BE2C (cell line): ENCODE results near the gene HTR7.

Source experiments
- DNase-seq: peaks from one replicate; pipeline ENCODE4 v3.0.0-alpha.2; 2020
- H3K27me3 ChIP-seq: fragments of 250-450 bp; sonication (Bioruptor Pico); 2 replicates; pipeline ENCODE4 v1.5.1; 2020; ENCODE audit warnings: mild to moderate bottlenecking
- H3K36me3 ChIP-seq: fragments of 250-450 bp; sonication (Bioruptor Pico); 2 replicates; pipeline ENCODE4 v1.5.1; 2020; ENCODE audit warnings: mild to moderate bottlenecking
- H3K4me1 ChIP-seq: fragments of 250-450 bp; sonication (Bioruptor Pico); 2 replicates; pipeline ENCODE4 v1.5.1; 2020
- H3K4me3 ChIP-seq: 2 replicates; pipeline ENCODE4 v1.5.1; 2011; ENCODE audit warnings: low read depth, low read length
- H3K9me3 ChIP-seq: fragments of 250-450 bp; sonication (Bioruptor Pico); 2 replicates; pipeline ENCODE4 v1.5.1; 2020
- TF ChIP-seq, protein P1 (sequence below): IDR thresholded peaks from 2 replicates; pipeline ENCODE4 v1.5.1; 2012; ENCODE audit warnings: mild to moderate bottlenecking, low read depth, low read length

The HTR7 gene

DNA sequence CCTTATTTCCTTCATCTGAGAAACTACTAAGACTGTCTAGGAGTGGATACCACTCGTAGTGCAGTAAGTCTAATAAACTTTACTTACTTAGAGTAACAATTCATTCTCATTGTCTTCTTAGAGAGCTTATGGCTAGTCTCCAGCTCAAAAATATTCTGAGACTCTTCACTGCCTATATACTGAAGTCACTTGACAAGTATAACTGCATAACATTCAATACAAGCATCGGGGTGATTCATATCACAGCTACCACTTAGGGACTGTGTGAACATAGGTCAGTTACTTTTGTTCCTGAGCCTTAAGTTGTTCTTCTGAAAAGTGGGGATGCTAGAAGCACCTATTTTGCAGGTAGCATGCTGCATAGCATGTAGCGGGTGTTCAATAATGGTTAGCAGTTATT, 111.0 kb downstream of the HTR7 start:
- TF ChIP-seq, protein P1, sequence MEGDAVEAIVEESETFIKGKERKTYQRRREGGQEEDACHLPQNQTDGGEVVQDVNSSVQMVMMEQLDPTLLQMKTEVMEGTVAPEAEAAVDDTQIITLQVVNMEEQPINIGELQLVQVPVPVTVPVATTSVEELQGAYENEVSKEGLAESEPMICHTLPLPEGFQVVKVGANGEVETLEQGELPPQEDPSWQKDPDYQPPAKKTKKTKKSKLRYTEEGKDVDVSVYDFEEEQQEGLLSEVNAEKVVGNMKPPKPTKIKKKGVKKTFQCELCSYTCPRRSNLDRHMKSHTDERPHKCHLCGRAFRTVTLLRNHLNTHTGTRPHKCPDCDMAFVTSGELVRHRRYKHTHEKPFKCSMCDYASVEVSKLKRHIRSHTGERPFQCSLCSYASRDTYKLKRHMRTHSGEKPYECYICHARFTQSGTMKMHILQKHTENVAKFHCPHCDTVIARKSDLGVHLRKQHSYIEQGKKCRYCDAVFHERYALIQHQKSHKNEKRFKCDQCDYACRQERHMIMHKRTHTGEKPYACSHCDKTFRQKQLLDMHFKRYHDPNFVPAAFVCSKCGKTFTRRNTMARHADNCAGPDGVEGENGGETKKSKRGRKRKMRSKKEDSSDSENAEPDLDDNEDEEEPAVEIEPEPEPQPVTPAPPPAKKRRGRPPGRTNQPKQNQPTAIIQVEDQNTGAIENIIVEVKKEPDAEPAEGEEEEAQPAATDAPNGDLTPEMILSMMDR, result no peak
- Histone ChIP-seq H3K36me3 (no peaks in the 10 kb centered on the region), H3K4me3 (no peak overlapping the region), H3K9me3 (no peaks in the 10 kb centered on the region), H3K4me1 (no peaks in the 10 kb centered on the region), H3K27me3 (peaks cover 6% of the 10 kb centered on the region)
- no peak for DNase-seq

DNA sequence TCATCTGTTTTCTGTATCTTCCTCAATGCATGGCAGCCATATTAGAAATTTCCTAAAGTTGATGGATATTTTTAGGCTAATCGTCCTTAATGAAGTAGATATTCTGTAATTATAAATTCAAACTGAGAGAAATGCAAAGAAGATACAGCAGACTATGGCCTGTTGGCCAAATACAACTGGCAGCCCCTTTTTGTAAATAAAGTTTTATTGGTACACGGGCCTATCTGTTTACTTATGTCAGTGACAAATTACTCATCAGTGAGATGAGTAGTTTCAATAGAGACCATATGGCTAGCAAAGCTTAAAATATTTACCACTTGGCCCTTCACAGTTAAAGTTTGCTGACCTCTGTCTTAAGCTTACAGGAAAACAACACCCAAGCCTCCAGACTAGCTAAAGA, 112.3 kb downstream of the HTR7 start:
- Histone ChIP-seq H3K27me3 (peaks cover 6% of the 10 kb centered on the region; the same call in 1 of the 2 replicates), H3K4me1 (no peaks in the 10 kb centered on the region), H3K36me3 (no peaks in the 10 kb centered on the region), H3K9me3 (no peaks in the 10 kb centered on the region), H3K4me3 (no peak overlapping the region)
- no peak for DNase-seq
- TF ChIP-seq, protein P1, result no peak

DNA sequence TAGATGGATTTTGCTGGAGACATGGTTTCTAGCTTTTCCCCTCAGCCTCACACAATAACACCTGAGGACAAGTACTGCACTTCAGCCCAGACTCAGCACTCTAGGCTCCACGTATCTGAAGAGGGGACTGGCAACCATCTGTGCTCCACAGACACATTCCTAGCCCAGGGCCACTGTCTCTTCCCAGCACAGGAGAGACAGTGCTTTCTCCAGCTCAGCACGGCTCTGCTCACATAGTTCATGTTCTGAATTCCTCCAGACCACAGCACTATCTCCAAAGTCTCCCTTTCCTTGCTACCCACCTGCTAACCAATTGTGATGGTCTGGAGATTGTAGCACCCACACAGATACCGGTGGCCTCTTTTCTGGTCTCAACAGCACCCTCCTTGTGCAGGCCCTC, 114.5 kb downstream of the HTR7 start:
- H3K36me3 ChIP-seq, result no peaks in the 10 kb centered on the region
- peaks cover 10% of the 10 kb centered on the region; the same call in 1 of the 2 replicates for H3K27me3 ChIP-seq
- no peak for DNase-seq
- no peak overlapping the region for H3K4me3 ChIP-seq
- H3K9me3 ChIP-seq, result no peaks in the 10 kb centered on the region
- TF ChIP-seq, protein P1, result no peak
- no peaks in the 10 kb centered on the region for H3K4me1 ChIP-seq

DNA sequence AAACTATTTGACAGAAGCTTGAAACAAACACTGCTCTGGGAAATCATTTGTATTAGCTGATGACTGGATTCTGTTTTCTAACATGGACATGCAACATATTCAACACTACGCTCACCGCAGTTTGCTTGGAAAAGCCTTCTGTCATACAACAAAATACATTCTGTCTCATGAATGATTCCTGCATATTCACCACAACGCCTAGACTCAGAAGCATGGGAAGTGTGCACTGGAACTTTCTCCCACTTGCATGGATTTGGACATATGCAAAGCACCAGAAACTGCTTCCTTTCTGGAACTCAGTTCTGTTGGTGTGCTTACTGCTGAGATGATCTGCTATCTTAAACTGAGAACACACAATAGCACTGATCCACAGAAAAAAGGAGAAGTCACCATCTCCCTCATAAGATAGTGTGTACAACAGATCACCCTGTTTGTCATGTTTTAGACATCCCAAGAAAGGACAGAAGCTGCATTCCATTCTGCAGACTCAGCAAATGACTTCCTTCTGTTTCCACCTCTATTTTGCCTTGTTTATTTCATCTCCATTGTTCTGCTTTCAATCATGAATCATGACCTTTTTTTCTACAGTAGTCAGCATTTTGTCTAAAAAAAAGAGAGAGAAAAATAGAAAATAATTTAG, 115.8 kb downstream of the HTR7 start:
- H3K4me3 ChIP-seq, result no peak overlapping the region
- no peaks in the 10 kb centered on the region for H3K36me3 ChIP-seq
- H3K9me3 ChIP-seq, result no peaks in the 10 kb centered on the region
- peaks cover 10% of the 10 kb centered on the region; the same call in 1 of the 2 replicates for H3K27me3 ChIP-seq
- TF ChIP-seq, protein P1, result no peak
- DNase-seq, result no peak
- no peaks in the 10 kb centered on the region for H3K4me1 ChIP-seq

DNA sequence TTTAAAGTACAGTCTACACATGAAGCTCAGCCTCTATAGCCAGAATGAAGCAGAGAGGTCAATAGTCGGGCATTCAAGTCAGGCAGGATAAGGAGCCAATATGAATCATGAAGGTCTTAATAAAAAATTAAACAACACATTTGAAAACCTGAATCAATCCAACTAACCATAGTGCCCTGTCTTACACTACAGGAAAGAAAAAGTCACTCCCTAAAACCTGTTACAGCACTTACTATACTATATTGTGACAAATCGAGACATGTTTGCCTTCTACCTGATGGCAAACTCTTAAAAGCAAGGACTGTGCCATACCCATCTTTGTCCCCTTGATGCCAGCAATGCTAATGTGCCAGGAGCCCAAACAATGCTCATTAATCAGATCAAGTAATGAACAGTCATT, 117.6 kb downstream of the HTR7 start:
- Histone ChIP-seq H3K9me3 (no peaks in the 10 kb centered on the region), H3K36me3 (no peaks in the 10 kb centered on the region), H3K4me3 (no peak overlapping the region), H3K4me1 (no peaks in the 10 kb centered on the region), H3K27me3 (peaks cover 4% of the 10 kb centered on the region; the same call in 1 of the 2 replicates)
- DNase-seq, result no peak
- TF ChIP-seq, protein P1, result no peak

DNA sequence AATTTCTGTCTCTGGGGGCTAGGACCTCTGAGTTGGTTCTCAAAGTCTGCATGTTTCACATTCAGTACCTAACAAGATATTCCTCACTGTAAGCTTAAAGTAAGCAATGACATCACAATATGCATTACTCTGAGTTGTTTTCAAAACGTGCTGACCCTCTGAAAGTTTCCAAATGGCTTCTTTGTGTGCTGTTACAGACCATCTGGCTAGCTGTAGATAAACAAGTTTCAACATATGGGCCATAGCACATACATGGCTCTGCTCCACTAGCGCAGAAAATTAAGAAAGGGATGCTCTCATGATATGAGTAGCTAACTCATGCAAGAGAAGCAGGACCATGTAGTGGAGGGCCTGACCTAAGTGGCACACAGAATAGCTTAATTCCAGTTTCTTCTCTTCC, 119.0 kb downstream of the HTR7 start:
- H3K4me1 ChIP-seq, result no peaks in the 10 kb centered on the region
- DNase-seq, result no peak

More for the DNA sequence above, 119.0 kb downstream of the HTR7 start:
- TF ChIP-seq, protein P1, result no peak
- Histone ChIP-seq H3K36me3 (no peaks in the 10 kb centered on the region), H3K4me3 (no peak overlapping the region), H3K27me3 (peaks cover 4% of the 10 kb centered on the region; the same call in 1 of the 2 replicates), H3K9me3 (no peaks in the 10 kb centered on the region)
